ENCODE results near the gene SUSD1.

DNA sequence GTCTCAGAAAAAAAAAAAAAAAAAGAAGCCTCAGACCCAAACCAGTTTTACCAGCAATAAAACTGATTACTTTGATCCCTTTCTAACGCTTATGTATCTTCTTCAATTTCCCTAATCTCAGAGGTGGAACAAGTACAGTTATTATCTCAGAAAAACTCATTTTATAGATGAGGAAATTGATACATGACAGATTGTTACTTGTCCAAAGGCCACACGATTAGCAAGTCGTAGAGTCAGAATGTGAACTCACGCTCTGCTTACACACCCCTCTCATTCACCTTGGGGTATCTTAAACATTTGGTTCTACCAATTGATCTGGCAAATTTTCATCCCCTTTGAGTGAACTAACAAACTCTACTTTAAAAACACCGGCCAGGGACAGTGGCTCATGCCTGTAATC, 110.2 kb downstream of the SUSD1 start:
- TF ChIP-seq, protein P1, sequence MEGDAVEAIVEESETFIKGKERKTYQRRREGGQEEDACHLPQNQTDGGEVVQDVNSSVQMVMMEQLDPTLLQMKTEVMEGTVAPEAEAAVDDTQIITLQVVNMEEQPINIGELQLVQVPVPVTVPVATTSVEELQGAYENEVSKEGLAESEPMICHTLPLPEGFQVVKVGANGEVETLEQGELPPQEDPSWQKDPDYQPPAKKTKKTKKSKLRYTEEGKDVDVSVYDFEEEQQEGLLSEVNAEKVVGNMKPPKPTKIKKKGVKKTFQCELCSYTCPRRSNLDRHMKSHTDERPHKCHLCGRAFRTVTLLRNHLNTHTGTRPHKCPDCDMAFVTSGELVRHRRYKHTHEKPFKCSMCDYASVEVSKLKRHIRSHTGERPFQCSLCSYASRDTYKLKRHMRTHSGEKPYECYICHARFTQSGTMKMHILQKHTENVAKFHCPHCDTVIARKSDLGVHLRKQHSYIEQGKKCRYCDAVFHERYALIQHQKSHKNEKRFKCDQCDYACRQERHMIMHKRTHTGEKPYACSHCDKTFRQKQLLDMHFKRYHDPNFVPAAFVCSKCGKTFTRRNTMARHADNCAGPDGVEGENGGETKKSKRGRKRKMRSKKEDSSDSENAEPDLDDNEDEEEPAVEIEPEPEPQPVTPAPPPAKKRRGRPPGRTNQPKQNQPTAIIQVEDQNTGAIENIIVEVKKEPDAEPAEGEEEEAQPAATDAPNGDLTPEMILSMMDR (optimal IDR thresholded peaks at IDR 0.05 in 1 of 3, IDR thresholded peaks at IDR 0.05 in 1 of 3, conservative IDR thresholded peaks at IDR 0.05 in 1 of 3; ENCODE audit: extremely low read depth in 1 of 3, insufficient read depth in 2 of 3, low read length in 3 of 3) = no peak
- TF ChIP-seq EZH2 (IDR thresholded peaks at IDR 0.05; ENCODE audit: low read length) = no peak

Data from keratinocyte (primary cell).